Stimulated activated CD8-positive, alpha-beta memory T cell treated with anti-CD3 and anti-CD28 coated beads, Interleukin-7, amount 100 ng/mL, for 4 hours (primary cell): ENCODE data around the gene TVP23B.
"Not testable (repeated sequence)": the region's sequence is repeated elsewhere in the genome, so short reads cannot be mapped to it uniquely, and the experiment has no call there.

Source experiments
- DNase-seq, 2 donors: peaks; one replicate each; pipeline ENCODE4 v3.0.0-alpha.2; 2020; ENCODE audit warnings: low read depth in 2 of 2

TVP23B gene

GRCh38 chr17:18791402-18791801 lies 10.4 kb downstream of the TVP23B start:
- DNase-seq, result not testable (repeated sequence)

GRCh38 chr17:18794841-18795240 lies 13.9 kb downstream of the TVP23B start:
- not testable (repeated sequence) for DNase-seq

GRCh38 chr17:18796887-18797286 lies 15.9 kb downstream of the TVP23B start:
- not testable (repeated sequence) for DNase-seq

DNA sequence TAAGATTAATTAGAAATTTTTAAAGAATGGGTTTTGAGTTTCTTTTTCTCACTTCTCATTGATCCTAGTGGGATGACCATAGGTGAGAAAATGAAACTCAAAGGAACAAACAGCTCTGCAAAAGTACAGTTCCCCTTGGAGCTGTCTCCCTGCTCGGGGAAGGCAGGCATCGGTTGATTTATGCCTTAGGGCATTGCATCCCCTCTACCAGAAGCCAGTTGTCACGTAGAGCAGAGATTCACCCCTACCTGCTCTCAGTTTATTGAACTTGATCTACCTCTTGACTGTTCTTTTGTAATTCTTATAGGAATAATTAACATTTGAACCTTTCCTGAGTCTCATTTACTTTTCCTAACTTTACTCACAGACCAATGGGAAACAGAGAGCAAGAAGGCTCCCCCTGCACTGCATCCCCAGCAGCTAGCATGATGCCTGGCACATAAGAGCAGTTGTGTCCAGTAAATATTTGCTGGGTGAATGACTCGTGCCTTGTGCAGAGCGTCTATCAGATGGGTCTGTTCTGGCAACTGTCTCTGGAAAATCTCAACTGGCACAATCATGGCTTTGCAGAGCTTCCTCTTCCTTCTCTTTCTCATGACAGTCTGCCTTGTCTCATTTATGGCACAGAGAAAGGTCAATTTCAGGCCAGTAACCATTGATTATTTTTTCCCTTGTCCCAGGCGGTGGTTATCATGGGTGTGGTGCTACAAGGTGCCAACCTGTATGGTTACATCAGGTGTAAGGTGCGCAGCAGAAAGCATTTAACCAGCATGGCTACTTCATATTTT lies 22.7 kb downstream of the TVP23B start:
- DNase-seq, result not testable (repeated sequence)

GRCh38 chr17:18815924-18816323 lies 34.9 kb downstream of the TVP23B start:
- not testable (repeated sequence) for DNase-seq

DNA sequence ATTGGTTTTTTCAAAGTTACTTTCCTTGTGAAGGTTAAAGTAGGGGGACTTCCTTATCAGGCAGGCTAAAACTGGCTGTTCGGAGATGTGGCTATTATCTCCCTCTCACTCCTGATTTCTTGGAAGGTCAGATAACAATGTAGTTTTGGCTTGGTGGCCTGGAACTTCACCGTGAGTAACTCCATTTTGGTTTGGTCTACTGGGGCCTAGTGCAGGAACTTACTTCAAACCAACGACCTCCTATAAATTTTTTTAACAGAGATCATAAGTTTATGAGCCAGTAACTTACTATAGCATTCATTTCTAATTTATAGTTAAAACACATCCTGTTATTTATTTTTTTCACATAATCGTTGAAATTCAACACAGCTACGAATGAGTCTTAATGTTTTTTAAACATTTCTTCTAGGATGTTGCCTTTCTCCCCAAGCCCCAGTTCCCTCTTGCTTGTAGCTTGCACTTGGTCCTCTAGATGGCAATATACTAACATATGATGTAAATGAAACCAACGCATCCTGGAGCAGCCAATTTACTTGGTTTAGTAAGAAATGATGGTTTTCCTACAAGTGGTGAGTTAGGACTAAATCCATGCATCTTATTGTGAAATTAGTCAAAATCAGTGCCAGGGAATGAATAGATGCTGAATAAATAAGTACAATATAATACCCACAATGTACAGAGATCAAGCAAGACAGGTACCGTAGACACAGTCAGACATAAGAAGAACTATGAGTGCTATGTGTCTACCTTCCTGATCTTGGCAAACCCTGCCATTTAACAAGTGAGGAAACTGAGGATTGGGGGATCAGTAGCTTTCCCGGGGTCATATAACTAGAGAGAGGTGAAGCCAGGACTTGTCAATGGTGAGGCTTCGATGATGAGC lies 35.7 kb downstream of the TVP23B start:
- peak in 1 of 2 donors; percentile 14 for DNase-seq

GRCh38 chr17:18821430-18821829 lies 40.4 kb downstream of the TVP23B start:
- DNase-seq, result not testable (repeated sequence)

GRCh38 chr17:18827613-18828012 lies 46.6 kb downstream of the TVP23B start:
- not testable (repeated sequence) for DNase-seq

DNA sequence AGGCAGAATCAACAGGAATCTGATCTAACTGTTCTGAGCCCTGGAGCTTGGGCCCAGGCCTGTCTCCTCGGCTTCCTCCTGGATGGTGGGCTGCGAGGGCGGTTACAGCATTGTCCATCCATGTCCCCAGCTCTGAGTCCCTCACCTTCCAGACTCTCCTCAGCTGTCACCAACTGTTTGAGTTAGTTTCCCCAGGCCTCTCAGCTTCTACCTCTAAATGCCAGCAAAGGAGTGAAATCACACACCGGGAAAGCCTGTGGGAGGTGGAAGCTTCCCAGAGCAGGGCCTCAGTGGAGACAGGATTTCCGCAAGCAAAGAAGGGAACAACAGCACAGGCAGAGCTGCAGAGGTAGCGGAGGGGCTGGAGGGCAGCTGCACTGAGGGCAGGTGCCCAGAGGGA lies 67.5 kb downstream of the TVP23B start:
- no peak for DNase-seq

GRCh38 chr17:18850679-18851078 lies 69.7 kb downstream of the TVP23B start:
- no peak for DNase-seq

DNA sequence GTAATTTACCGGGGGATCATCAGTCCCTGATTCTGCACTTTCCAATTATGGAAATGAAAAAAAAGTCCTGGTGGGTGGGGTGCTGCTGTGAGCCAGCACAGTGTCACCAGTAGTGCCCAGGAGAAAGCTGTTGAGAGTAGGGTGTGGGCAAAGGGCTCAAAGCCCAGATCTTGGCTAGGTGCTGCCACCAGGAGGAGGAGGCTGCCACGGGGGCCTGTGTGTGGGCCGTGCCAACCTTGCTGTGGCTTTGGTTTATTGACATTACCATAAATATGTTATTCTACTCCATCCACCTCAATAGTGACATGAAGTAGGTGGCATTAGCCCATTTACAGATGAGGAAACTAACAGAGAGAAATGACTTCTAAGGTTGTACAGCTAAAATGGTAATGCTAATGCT lies 70.2 kb downstream of the TVP23B start:
- DNase-seq, result no peak

- no peak for DNase-seq
These were observed 74.0 kb downstream of the TVP23B start for GRCh38 chr17:18854956-18855355.

DNA sequence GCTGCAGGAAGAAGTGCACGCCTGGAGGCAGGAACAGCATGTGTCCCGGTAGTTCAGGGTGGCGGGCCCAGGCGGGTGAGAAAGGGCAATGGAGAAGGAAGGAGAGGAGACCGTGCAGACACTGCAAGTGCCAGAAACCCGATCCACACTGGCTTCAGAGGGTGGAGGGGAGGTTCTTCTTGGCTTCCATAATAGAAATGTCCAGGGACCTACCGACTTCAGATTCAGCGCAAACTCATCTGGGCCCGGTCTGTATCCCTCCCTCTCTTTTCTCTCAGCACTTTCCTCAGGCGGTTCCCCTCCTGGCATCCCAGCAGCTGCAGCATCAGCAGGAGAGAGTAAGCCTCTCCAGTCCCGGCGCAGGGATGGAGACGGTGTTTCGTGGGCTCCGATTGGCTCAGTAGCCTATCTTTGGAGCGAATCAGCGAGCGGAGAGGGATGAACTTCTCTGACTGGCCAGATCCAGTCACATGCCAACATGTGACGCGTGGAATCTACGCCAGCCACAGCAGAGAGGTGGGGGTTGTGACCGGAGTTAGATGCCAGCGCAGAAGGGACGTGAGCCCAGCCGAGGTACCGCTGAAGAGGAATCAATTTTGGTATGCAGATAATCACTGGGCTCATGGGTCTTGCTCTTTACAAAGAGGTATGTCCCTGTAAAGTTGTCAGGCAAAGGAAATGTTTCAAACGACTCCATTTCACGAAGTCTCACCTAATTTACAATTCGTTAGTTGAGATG lies 75.0 kb downstream of the TVP23B start:
- DNase-seq, result peak; percentile 83 to 85
